Neuron (in vitro differentiated cells): ENCODE measurements around the gene PTGES3L.
"Not testable (repeated sequence)": the region's sequence is repeated elsewhere in the genome, so short reads cannot be mapped to it uniquely, and the experiment has no call there.

Experiments
- H2AFZ ChIP-seq: one replicate; pipeline ENCODE4 v1.6.1; 2013; ENCODE audit warnings: low read depth, mild to moderate bottlenecking, inconsistent platforms, low read length, moderate library complexity
- H3K27me3 ChIP-seq: one replicate; pipeline ENCODE4 v1.6.1; 2013; ENCODE audit warnings: low read length; ENCODE audit not compliant: insufficient read depth
- H3K36me3 ChIP-seq: one replicate; pipeline ENCODE4 v1.6.1; 2013; ENCODE audit warnings: low read length; ENCODE audit not compliant: insufficient read depth
- H3K4me1 ChIP-seq: one replicate; pipeline ENCODE4 v1.6.1; 2013; ENCODE audit warnings: low read length; ENCODE audit not compliant: insufficient read depth
- H3K4me3 ChIP-seq: 2 replicates; pipeline ENCODE4 v1.5.1; 2013; ENCODE audit warnings: mild to moderate bottlenecking, low read length, moderate library complexity
- H3K9me3 ChIP-seq: one replicate; pipeline ENCODE4 v1.6.1; 2013; ENCODE audit warnings: low read length

Gene PTGES3L

GRCh38 chr17:42980766-42981397 lies 1.0 kb upstream of the PTGES3L start:
- H2AFZ ChIP-seq = peak overlapping the region; percentile 78
- peaks cover 10% of the 10 kb centered on the region for H3K36me3 ChIP-seq
- peak overlapping the region; percentile 55 for H3K4me3 ChIP-seq
- H3K9me3 ChIP-seq = no peaks in the 10 kb centered on the region
- peaks cover 12% of the 10 kb centered on the region for H3K4me1 ChIP-seq
- no peaks in the 10 kb centered on the region for H3K27me3 ChIP-seq

DNA sequence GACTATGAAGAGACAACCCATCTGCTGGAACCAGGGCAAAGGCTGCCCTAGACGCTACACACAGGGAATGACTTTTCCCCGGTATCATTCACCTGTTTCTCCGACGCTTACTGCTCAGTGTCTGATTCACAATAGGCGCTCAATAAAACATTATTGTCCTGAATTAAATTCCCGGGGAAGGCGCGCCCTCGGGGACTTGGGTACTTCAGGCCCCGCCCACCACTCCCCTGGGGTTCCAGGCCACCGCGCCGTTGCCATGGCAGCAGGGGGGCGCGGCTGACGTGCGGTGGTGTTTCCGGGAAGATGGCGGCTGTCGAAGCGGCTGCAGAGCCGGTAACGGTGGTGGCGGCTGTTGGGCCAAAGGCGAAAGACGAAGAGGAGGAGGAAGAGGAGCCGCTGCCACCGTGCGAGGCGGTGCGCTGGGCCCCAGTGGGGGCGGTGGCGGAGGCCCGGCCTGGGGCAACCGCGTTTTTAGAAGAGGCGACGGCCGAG lies 440 bp upstream of the PTGES3L start, which contains the start of gene RUNDC1:
Gene RUNDC1 (plus strand): TSS at position 292 of the 492 bp plus-strand sequence. CDS start 12 bp downstream, at position 304.
- Histone ChIP-seq H2AFZ (peak within 1 kb of the TSS; percentile 78), H3K4me1 (peaks cover 12% of the 10 kb centered on the region), H3K27me3 (no peaks in the 10 kb centered on the region), H3K4me3 (peak within 1 kb of the TSS; percentile 55), H3K9me3 (no peaks in the 10 kb centered on the region), H3K36me3 (peaks cover 10% of the 10 kb centered on the region)

- H3K4me3 ChIP-seq, H2AFZ ChIP-seq, H3K36me3 ChIP-seq, H3K9me3 ChIP-seq, H3K4me1 ChIP-seq, H3K27me3 ChIP-seq: not testable (repeated sequence)
Measured at GRCh38 chr17:42975701-42976100, 4.2 kb downstream of the PTGES3L start.

GRCh38 chr17:42975265-42975664 lies 4.6 kb downstream of the PTGES3L start:
- Histone ChIP-seq H2AFZ (no peak overlapping the region), H3K36me3 (no peaks in the 10 kb centered on the region), H3K9me3 (no peaks in the 10 kb centered on the region), H3K27me3 (no peaks in the 10 kb centered on the region), H3K4me3 (no peak overlapping the region), H3K4me1 (peaks cover 3% of the 10 kb centered on the region)

DNA sequence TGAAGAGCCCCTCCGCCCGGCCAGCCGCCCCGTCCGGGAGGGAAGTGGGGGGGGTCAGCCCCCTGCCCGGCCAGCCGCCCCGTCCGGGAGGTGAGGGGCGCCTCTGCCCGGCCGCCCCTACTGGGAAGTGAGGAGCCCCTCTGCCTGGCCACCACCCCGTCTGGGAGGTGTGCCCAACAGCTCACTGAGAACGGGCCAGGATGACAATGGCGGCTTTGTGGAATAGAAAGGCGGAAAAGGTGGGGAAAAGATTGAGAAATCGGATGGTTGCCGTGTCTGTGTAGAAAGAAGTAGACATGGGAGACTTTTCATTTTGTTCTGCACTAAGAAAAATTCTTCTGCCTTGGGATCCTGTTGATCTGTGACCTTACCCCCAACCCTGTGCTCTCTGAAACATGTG lies 6.6 kb downstream of the PTGES3L start:
- not testable (repeated sequence) for H3K36me3 ChIP-seq, H3K4me1 ChIP-seq, H3K9me3 ChIP-seq, H2AFZ ChIP-seq, H3K27me3 ChIP-seq, H3K4me3 ChIP-seq

DNA sequence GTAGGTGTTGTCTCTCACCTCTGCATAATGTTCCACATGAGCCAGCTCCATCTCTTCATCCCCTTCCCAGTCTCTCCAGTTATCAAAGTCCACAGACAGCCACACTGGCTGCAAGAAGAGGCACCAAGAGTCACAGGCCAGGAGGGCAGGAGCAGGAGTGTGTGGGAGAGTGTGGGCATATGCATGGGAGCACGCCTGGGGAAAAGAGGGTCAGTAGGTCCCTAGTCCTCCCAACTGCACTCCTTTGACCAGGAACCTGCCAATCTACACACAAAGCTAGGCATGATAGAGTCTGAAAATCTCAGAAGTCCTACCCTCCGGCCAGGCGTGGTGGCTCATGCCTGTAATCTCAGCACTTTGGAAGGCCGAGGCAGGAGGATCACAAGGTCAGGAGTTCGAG lies 8.3 kb downstream of the PTGES3L start:
- Histone ChIP-seq H3K27me3 (no peaks in the 10 kb centered on the region), H3K4me1 (no peaks in the 10 kb centered on the region), H3K4me3 (no peak overlapping the region), H3K9me3 (no peaks in the 10 kb centered on the region), H3K36me3 (no peaks in the 10 kb centered on the region), H2AFZ (no peak overlapping the region)

- no peak overlapping the region for H2AFZ ChIP-seq
- H3K36me3 ChIP-seq = no peaks in the 10 kb centered on the region
- no peaks in the 10 kb centered on the region for H3K9me3 ChIP-seq
- H3K4me3 ChIP-seq = no peak overlapping the region
- H3K4me1 ChIP-seq = no peaks in the 10 kb centered on the region
- no peaks in the 10 kb centered on the region for H3K27me3 ChIP-seq
Measured at GRCh38 chr17:42969001-42969581, 10.8 kb downstream of the PTGES3L start.

DNA sequence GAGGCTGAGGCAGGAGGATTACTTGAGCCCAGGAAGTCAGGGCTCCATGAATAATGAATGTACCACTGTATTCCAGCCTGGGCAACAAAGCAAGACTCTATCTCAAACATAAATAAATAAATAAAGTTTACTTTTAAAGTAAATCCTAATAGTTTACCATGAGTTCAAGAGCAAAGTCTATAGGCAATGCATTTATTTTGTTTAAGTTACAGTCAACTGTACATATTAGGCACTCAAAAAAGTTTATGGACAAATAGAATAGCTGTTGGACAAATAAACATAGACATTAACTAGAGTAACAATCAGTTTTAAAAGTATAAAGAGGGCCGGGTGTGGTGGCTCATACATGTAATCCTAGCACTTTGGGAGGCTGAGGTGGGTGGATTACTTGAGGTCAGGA lies 12.0 kb downstream of the PTGES3L start:
- Histone ChIP-seq H3K36me3 (peaks cover under 1% of the 10 kb centered on the region), H3K4me1 (peaks cover 6% of the 10 kb centered on the region), H2AFZ (no peak overlapping the region), H3K4me3 (no peak overlapping the region), H3K9me3 (no peaks in the 10 kb centered on the region), H3K27me3 (no peaks in the 10 kb centered on the region)

GRCh38 chr17:42964161-42964932 lies 15.5 kb downstream of the PTGES3L start, which contains the start of gene AARSD1:
TSS of gene AARSD1 (minus strand) at chr17:42964454. CDS start at chr17:42964440, 14 bp downstream.
- Histone ChIP-seq H3K9me3 (no peaks in the 10 kb centered on the region), H2AFZ (peak within 1 kb of the TSS; percentile 23), H3K36me3 (peaks cover 25% of the 10 kb centered on the region), H3K27me3 (no peaks in the 10 kb centered on the region), H3K4me3 (peak within 1 kb of the TSS; percentile 66), H3K4me1 (peaks cover 6% of the 10 kb centered on the region)

GRCh38 chr17:42953669-42954068 lies 26.2 kb downstream of the PTGES3L start:
- Histone ChIP-seq H3K4me3 (no peak overlapping the region), H3K4me1 (no peaks in the 10 kb centered on the region), H3K27me3 (no peaks in the 10 kb centered on the region), H2AFZ (no peak overlapping the region), H3K9me3 (no peaks in the 10 kb centered on the region), H3K36me3 (peaks cover 70% of the 10 kb centered on the region)

DNA sequence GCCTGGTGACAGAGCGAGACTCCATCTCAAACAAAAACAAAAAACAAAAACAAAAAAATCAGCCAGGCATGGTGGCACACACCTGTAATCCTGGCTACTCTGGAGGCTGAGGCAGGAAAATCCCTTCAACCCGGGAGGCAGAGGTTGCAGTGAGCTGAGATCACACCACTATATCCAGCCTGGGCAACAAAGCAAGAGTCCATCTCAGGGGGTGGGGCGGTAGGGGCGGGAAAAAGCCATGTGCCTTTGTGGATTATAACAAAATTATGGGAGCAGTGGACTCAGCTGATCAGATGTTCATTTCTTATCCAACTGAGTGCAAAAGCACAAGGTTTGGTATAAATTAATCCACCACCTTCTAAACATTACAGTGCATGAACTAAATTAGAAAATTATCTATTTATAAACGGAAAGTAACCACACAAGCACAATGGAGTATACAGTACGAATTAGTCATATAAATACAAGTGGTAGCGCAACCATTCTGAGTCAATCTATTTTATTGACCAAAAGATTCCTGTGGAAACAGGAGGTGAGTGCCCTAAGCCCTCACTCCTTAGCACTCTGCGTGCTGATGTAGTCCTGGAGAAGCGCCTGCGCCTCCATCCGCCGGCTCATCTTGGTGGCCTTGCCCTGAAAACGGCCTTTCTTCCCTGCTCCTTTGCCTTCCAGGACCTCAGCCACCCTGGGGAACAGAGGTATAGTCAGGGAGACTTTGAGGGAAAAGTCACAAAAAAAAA lies 29.7 kb downstream of the PTGES3L start:
- Histone ChIP-seq H3K36me3 (peaks cover 46% of the 10 kb centered on the region), H3K27me3 (no peaks in the 10 kb centered on the region), H3K9me3 (no peaks in the 10 kb centered on the region), H3K4me1 (no peaks in the 10 kb centered on the region), H2AFZ (no peak overlapping the region), H3K4me3 (no peak overlapping the region)

DNA sequence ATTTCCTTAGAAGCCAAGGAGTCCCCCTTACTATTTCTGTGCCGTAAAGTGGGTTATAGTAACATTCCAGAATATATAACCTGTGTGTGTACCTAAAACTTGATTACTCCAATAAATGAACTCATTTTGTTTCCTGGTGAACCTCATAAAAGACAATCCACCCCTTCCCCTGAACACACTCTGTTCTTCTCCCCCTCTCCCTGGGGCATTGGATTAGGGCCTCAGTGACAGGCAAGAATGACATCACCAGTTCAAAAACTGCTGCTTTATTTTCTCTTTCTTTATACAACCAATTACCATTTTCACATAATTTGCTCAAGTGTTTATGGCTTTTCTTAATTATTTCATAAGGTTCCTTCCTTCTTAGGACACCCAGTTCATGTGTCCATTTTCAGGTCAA lies 33.1 kb downstream of the PTGES3L start:
- no peaks in the 10 kb centered on the region for H3K4me1 ChIP-seq
- H3K27me3 ChIP-seq = no peaks in the 10 kb centered on the region
- H3K9me3 ChIP-seq = no peaks in the 10 kb centered on the region

GRCh38 chr17:42944211-42944610 lies 35.7 kb downstream of the PTGES3L start:
- no peaks in the 10 kb centered on the region for H3K27me3 ChIP-seq

More for the DNA sequence above, 33.1 kb downstream of the PTGES3L start:
- Histone ChIP-seq H2AFZ (no peak overlapping the region), H3K36me3 (peaks cover 25% of the 10 kb centered on the region), H3K4me3 (no peak overlapping the region)

More at GRCh38 chr17:42944211-42944610, 35.7 kb downstream of the PTGES3L start:
- no peak overlapping the region for H3K4me3 ChIP-seq
- H3K4me1 ChIP-seq = no peaks in the 10 kb centered on the region
- no peaks in the 10 kb centered on the region for H3K9me3 ChIP-seq
- peaks cover 3% of the 10 kb centered on the region for H3K36me3 ChIP-seq
- no peak overlapping the region for H2AFZ ChIP-seq
